WTC11 (cell line): Measurements from ENCODE around the gene ADAM12. TPM values are rescaled to one million over a fixed set of nuclear protein-coding genes. Genes with fewer than 3 reads are reported as not detected.

Source experiments
- ATAC-seq: fragments of 200-7000 bp; cut with Tn5 transposase; 2 replicates; pipeline ENCODE4 v1.10.0; 2021; ENCODE audit warnings: mild to moderate bottlenecking, moderate library complexity
- CTCF ChIA-PET: fragments of 300-600 bp; sonication (Branson Sonifier 250); formaldehyde crosslinking; loops from one replicate; lab custom pipeline; 2021; ENCODE audit warnings: antibody characterized with exemption; lab: Charles Lee
- POLR2A ChIA-PET: fragments of 350-600 bp; sonication (Branson Sonifier 250); formaldehyde crosslinking; loops from one replicate; lab custom pipeline; 2021; ENCODE audit warnings: antibody characterized with exemption; lab: Charles Lee
- DNase-seq: peaks from one replicate; pipeline ENCODE4 v3.0.0; 2021; ENCODE audit warnings: low spot score
- H3K27ac Mint-ChIP-seq: 2 replicates; pipeline ENCODE4 v1.8.0; 2021; ENCODE audit warnings: mixed read lengths
- H3K27me3 Mint-ChIP-seq: 2 replicates; pipeline ENCODE4 v1.8.0; 2021; ENCODE audit warnings: low read depth, mild to moderate bottlenecking, moderate library complexity, mixed read lengths
- H3K36me3 Mint-ChIP-seq: 2 replicates; pipeline ENCODE4 v1.8.0; 2021; ENCODE audit warnings: mixed read lengths
- H3K4me1 Mint-ChIP-seq: 2 replicates; pipeline ENCODE4 v1.8.0; 2022; ENCODE audit warnings: mixed read lengths
- H3K4me3 Mint-ChIP-seq: 2 replicates; pipeline ENCODE4 v1.8.0; 2021; ENCODE audit warnings: mild to moderate bottlenecking, moderate library complexity, mixed read lengths
- H3K9me3 Mint-ChIP-seq: 2 replicates; pipeline ENCODE4 v1.8.0; 2021; ENCODE audit warnings: mixed read lengths
- AFF4 ChIP-seq: sonication (generic); formaldehyde crosslinking; IDR thresholded peaks from 2 replicates; pipeline ENCODE4 v1.8.1; 2023; ENCODE audit warnings: mild to moderate bottlenecking, missing genetic modification reagents, borderline replicate concordance
- ATF3 ChIP-seq: sonication (generic); formaldehyde crosslinking; conservative IDR thresholded peaks from 2 replicates; pipeline ENCODE4 v1.8.1; 2022; ENCODE audit warnings: mild to moderate bottlenecking, missing genetic modification reagents
- CDX4 ChIP-seq: fragments of 250-450 bp; sonication (Bioruptor Pico); IDR thresholded peaks from 2 replicates; pipeline ENCODE4 v1.9.0; 2021; ENCODE audit warnings: moderate library complexity, mild to moderate bottlenecking, inconsistent platforms, borderline replicate concordance
- CREB1 ChIP-seq: sonication (generic); formaldehyde crosslinking; IDR thresholded peaks from 2 replicates; pipeline ENCODE4 v1.8.0; 2023; ENCODE audit warnings: mild to moderate bottlenecking, missing genetic modification reagents
- E2F4 ChIP-seq: sonication (generic); formaldehyde crosslinking; IDR thresholded peaks from 2 replicates; pipeline ENCODE4 v1.8.1; 2022; ENCODE audit warnings: low read depth, mild to moderate bottlenecking, moderate library complexity, missing genetic modification reagents, borderline replicate concordance
- EMX1 ChIP-seq: fragments of 250-450 bp; sonication (Bioruptor Pico); IDR thresholded peaks from 2 replicates; pipeline ENCODE4 v1.8.0; 2021; ENCODE audit warnings: mild to moderate bottlenecking
- ERG ChIP-seq: fragments of 250-450 bp; sonication (Bioruptor Pico); IDR thresholded peaks from 2 replicates; pipeline ENCODE4 v1.8.0; 2021; ENCODE audit warnings: mild to moderate bottlenecking
- ETV6 ChIP-seq: sonication (generic); formaldehyde crosslinking; IDR thresholded peaks from 2 replicates; pipeline ENCODE4 v1.8.1; 2022; ENCODE audit warnings: mild to moderate bottlenecking, missing genetic modification reagents
- FOXJ3 ChIP-seq: sonication (generic); formaldehyde crosslinking; IDR thresholded peaks from 2 replicates; pipeline ENCODE4 v1.9.0; 2021; ENCODE audit warnings: missing genetic modification reagents, mild to moderate bottlenecking, borderline replicate concordance
- GABPB1 ChIP-seq: sonication (generic); formaldehyde crosslinking; IDR thresholded peaks from 2 replicates; pipeline ENCODE4 v1.8.1; 2023; ENCODE audit warnings: mild to moderate bottlenecking, missing genetic modification reagents
- MAX ChIP-seq: sonication (generic); formaldehyde crosslinking; IDR thresholded peaks from 2 replicates; pipeline ENCODE4 v1.8.0; 2022; ENCODE audit warnings: mild to moderate bottlenecking, missing genetic modification reagents
- MXD4 ChIP-seq: fragments of 250-450 bp; sonication (Bioruptor Pico); IDR thresholded peaks from 2 replicates; pipeline ENCODE4 v1.8.0; 2021; ENCODE audit warnings: mild to moderate bottlenecking, moderate library complexity, borderline replicate concordance
- NFYB ChIP-seq: sonication (generic); formaldehyde crosslinking; conservative IDR thresholded peaks from 2 replicates; pipeline ENCODE4 v1.8.0; 2022; ENCODE audit warnings: low read depth, missing genetic modification reagents
- PRDM15 ChIP-seq: sonication (generic); formaldehyde crosslinking; IDR thresholded peaks from 2 replicates; pipeline ENCODE4 v1.8.0; 2022; ENCODE audit warnings: missing genetic modification reagents
- SMAD4 ChIP-seq: sonication (generic); formaldehyde crosslinking; IDR thresholded peaks from 2 replicates; pipeline ENCODE4 v1.8.0; 2022; ENCODE audit warnings: mild to moderate bottlenecking, missing genetic modification reagents
- SOX15 ChIP-seq: fragments of 250-450 bp; sonication (Bioruptor Pico); IDR thresholded peaks from 2 replicates; pipeline ENCODE4 v1.9.0; 2021; ENCODE audit warnings: mild to moderate bottlenecking
- ZMAT4 ChIP-seq: fragments of 250-450 bp; sonication (Bioruptor Pico); IDR thresholded peaks from 2 replicates; pipeline ENCODE4 v1.9.0; 2021; ENCODE audit warnings: mild to moderate bottlenecking
- ZNF121 ChIP-seq: sonication (generic); formaldehyde crosslinking; IDR thresholded peaks from 2 replicates; pipeline ENCODE4 v1.8.0; 2023; ENCODE audit warnings: missing genetic modification reagents
- ZNF423 ChIP-seq: fragments of 250-450 bp; sonication (Bioruptor Pico); IDR thresholded peaks from 2 replicates; pipeline ENCODE4 v2.1.2; 2022; ENCODE audit warnings: mild to moderate bottlenecking, moderate library complexity
- ZNF512 ChIP-seq: sonication (generic); formaldehyde crosslinking; IDR thresholded peaks from 2 replicates; pipeline ENCODE4 v1.8.1; 2022; ENCODE audit warnings: missing genetic modification reagents, borderline replicate concordance
- total RNA-seq: library from RNA; stranded (reverse); gene quantifications from 3 replicates; pipeline ENCODE4 v1.2.3, GENCODE V29; 2021

ADAM12 gene
- total RNA-seq, 1 experiment from 2014 or later = 0.22 TPM

- TF ChIP-seq E2F4 (CRISPR knock-in tag) (no peak), CREB1 (no peak), ERG (CRISPR knock-in tag) (no peak), ZNF121 (CRISPR knock-in tag) (no peak)
These were observed 386.7 kb downstream of the ADAM12 start (continued) for GRCh38 chr10:126001576-126001975.

GRCh38 chr10:125999694-126000093, 388.6 kb downstream of the ADAM12 start:
- H3K27me3 Mint-ChIP-seq = no peaks in the 10 kb centered on the region
- CTCF ChIA-PET = interaction anchor here (1.0 kb wide), 1 partner anchor 17 kb away, joined by 3 read pairs; no protein-coding TSS in a partner anchor

GRCh38 chr10:125997586-125997985, 390.7 kb downstream of the ADAM12 start:
- POLR2A ChIA-PET = no interaction called here
- no peaks in the 10 kb centered on the region for H3K27me3 Mint-ChIP-seq
- H3K9me3 Mint-ChIP-seq = no peaks in the 10 kb centered on the region
- no peak overlapping the region for H3K4me3 Mint-ChIP-seq
- peaks cover 8% of the 10 kb centered on the region for H3K4me1 Mint-ChIP-seq
- no peak for DNase-seq
- CTCF ChIA-PET = no interaction called here
- no peaks in the 10 kb centered on the region for H3K36me3 Mint-ChIP-seq
- no peak overlapping the region for H3K27ac Mint-ChIP-seq
- ATAC-seq = no peak
- no peak for TF ChIP-seq MAX
- TF ChIP-seq ZNF512 (CRISPR knock-in tag) = no peak
- no peak for TF ChIP-seq FOXJ3 (CRISPR knock-in tag)
- TF ChIP-seq NFYB (CRISPR knock-in tag) = no peak
- no peak for TF ChIP-seq ZNF423 (CRISPR knock-in tag)
- TF ChIP-seq ETV6 (CRISPR knock-in tag) = no peak
- no peak for TF ChIP-seq ATF3
- TF ChIP-seq AFF4 (CRISPR knock-in tag) = no peak
- TF ChIP-seq GABPB1 (CRISPR knock-in tag) = no peak
- TF ChIP-seq CDX4 (CRISPR knock-in tag) = no peak
- TF ChIP-seq PRDM15 = no peak
- no peak for TF ChIP-seq ZMAT4
- TF ChIP-seq SOX15 = no peak
- no peak for TF ChIP-seq SMAD4 (CRISPR knock-in tag)

More at GRCh38 chr10:125999694-126000093, 388.6 kb downstream of the ADAM12 start:
- no peak overlapping the region for H3K4me3 Mint-ChIP-seq
- POLR2A ChIA-PET = no interaction called here
- no peak for TF ChIP-seq EMX1 (CRISPR knock-in tag)
- no peak for TF ChIP-seq MXD4
- TF ChIP-seq ZMAT4 = no peak
- TF ChIP-seq, all 79 proteins: peak for 0
- Mint-ChIP-seq H3K36me3 (no peaks in the 10 kb centered on the region), H3K27ac (no peak overlapping the region), H3K4me1 (peaks cover 8% of the 10 kb centered on the region), H3K9me3 (no peaks in the 10 kb centered on the region)
- no peak for DNase-seq
- ATAC-seq = no peak
